GM12892 (cell line): ENCODE results near the gene NIBAN1.
"Not testable (repeated sequence)": the region's sequence is repeated elsewhere in the genome, so short reads cannot be mapped to it uniquely, and the experiment has no call there.

Experiments used
- DNase-seq: peaks from one replicate; pipeline ENCODE4 v3.0.0; 2011; ENCODE audit not compliant: insufficient read length
- FAIRE-seq: peaks from 2 replicates; lab custom pipeline; 2011; peaks lifted over from hg19 to GRCh38; lab: Jason Lieb, UNC
- POLR2A ChIP-seq: IDR thresholded peaks from 2 replicates; pipeline ENCODE4 v1.6.1; 2011; ENCODE audit warnings: low read depth, low read length, control low read depth
- POLR2AphosphoS5 ChIP-seq: IDR thresholded peaks from 2 replicates; pipeline ENCODE4 v1.6.1; 2011; ENCODE audit warnings: low read depth, low read length, control low read depth
- TAF1 ChIP-seq: IDR thresholded peaks from 2 replicates; pipeline ENCODE4 v1.6.1; 2011; ENCODE audit warnings: low read depth, mild to moderate bottlenecking, control low read depth, low read length, borderline replicate concordance

NIBAN1 gene

GRCh38 chr1:184971522-184972265, 2.6 kb downstream of the NIBAN1 start:
- DNase-seq, result no peak
- peak; percentile 36 for FAIRE-seq
- TF ChIP-seq TAF1 (no peak), POLR2AphosphoS5 (no peak), POLR2A (no peak)

GRCh38 chr1:184970691-184971161, 3.6 kb downstream of the NIBAN1 start:
- no peak for FAIRE-seq
- DNase-seq, result no peak
- no peak for TF ChIP-seq POLR2AphosphoS5
- TF ChIP-seq TAF1, result no peak
- TF ChIP-seq POLR2A, result no peak

- no peak for FAIRE-seq
- TF ChIP-seq POLR2A (no peak), POLR2AphosphoS5 (no peak), TAF1 (no peak)
- DNase-seq, result no peak
These were observed 7.3 kb downstream of the NIBAN1 start for GRCh38 chr1:184966989-184967388.

GRCh38 chr1:184965944-184966860, 8.1 kb downstream of the NIBAN1 start:
- FAIRE-seq (peak; percentile 56), DNase-seq (no peak)
- TF ChIP-seq POLR2A, result no peak
- no peak for TF ChIP-seq TAF1
- TF ChIP-seq POLR2AphosphoS5, result no peak

GRCh38 chr1:184965439-184965838, 8.9 kb downstream of the NIBAN1 start:
- TF ChIP-seq POLR2A (no peak), TAF1 (no peak), POLR2AphosphoS5 (no peak)
- DNase-seq, result no peak
- FAIRE-seq, result no peak

GRCh38 chr1:184959626-184960025, 14.7 kb downstream of the NIBAN1 start:
- no peak for TF ChIP-seq POLR2A
- no peak for TF ChIP-seq POLR2AphosphoS5
- no peak for TF ChIP-seq TAF1
- FAIRE-seq, result no peak
- DNase-seq, result no peak

- DNase-seq (no peak), FAIRE-seq (peak; percentile 51)
- TF ChIP-seq TAF1, result no peak
- TF ChIP-seq POLR2A, result no peak
- no peak for TF ChIP-seq POLR2AphosphoS5
These were observed 15.6 kb downstream of the NIBAN1 start for GRCh38 chr1:184958554-184959353.

GRCh38 chr1:184957901-184958300, 16.4 kb downstream of the NIBAN1 start:
- FAIRE-seq, DNase-seq: not testable (repeated sequence)

- no peak for DNase-seq
- no peak for FAIRE-seq
- TF ChIP-seq POLR2A (no peak), TAF1 (no peak), POLR2AphosphoS5 (no peak)
These were observed 17.2 kb downstream of the NIBAN1 start for GRCh38 chr1:184956999-184957700.

GRCh38 chr1:184954232-184954995, 19.9 kb downstream of the NIBAN1 start:
- no peak for TF ChIP-seq POLR2A
- FAIRE-seq, result no peak

More at GRCh38 chr1:184954232-184954995, 19.9 kb downstream of the NIBAN1 start:
- DNase-seq, result no peak
